NCI-H2171 (cell line): ENCODE results near the gene AARSD1.
"Not testable (repeated sequence)": the region's sequence is repeated elsewhere in the genome, so short reads cannot be mapped to it uniquely, and the experiment has no call there.

Experiments used
- DNase-seq: peaks from one replicate; lab custom pipeline; 2025; lab: John Stamatoyannopoulos, UW

AARSD1 gene

GRCh38 chr17:42920106-42920900, 44.0 kb downstream of the AARSD1 start:
- DNase-seq, result no peak

GRCh38 chr17:42919522-42920077, 44.7 kb downstream of the AARSD1 start:
- not testable (repeated sequence) for DNase-seq

- DNase-seq, result no peak
Measured at GRCh38 chr17:42918902-42919521, 45.2 kb downstream of the AARSD1 start.

DNA sequence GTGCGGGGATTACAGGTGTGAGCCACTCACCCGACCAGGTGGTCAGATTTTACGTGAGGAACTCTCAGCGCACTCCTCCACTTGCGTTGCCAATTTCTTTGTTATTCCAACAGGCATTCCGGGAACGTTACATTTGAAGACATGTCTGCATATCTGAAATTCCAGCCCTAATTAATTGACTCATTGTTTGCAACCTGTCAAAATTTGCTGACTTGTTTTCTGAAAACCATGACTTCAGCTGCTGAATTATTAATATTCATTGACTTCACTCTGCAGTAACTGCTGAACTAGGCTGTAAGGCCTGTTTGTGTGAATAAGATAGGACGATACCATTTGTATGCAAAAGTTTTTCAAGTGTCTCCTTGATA, 47.0 kb downstream of the AARSD1 start:
- no peak for DNase-seq

- DNase-seq, result not testable (repeated sequence)
Measured at GRCh38 chr17:42916388-42917235, 47.6 kb downstream of the AARSD1 start.

DNA sequence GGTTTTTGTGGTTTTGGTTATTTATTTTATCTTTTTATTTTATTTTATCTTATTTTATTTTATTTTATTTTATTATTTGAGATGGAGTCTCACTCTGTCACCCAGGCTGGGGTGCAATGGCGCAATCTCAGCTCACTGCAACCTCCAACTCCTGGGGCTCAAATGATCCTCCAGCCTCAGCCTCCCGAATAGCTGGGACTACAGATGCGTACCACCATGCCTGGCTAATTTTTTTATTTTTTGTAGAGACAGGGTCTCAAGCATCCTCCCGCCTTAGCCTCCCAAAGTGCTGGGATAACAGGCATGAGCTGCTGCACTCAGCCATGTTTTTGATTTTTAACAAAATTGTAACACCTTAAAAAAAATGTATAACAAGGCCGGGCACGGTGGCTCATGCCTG, 49.0 kb downstream of the AARSD1 start:
- DNase-seq, result not testable (repeated sequence)

DNA sequence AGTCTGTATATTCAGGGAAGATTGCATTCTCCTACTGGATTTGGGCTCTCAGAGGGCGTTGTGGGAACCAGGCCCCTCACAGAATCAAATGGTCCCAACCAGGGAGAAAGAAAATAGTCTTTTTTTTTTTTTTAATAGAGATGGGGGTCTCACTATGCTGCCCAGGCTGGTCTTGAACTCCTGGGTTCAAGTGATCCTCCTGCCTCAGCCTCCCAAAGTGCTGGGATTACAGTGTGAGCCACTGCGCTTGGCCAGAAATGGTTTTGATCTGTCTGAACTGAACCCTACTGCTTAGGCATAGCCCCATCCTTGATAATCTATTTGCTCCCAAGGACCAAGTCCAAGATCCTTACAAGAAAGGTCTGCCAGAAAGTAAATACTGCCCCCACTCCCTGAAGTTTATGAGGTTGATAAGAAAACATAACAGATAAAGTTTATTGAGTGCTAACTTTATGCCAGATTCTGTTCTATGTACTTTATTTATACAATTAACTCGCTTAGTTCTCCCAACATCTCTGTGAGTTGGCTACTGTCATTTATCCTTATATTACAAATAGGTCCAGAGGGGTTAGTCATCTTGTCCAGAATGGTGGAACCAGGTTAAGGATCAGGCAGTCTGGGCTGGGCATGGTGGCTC, 50.2 kb downstream of the AARSD1 start:
- no peak for DNase-seq

- DNase-seq, result no peak
Measured at GRCh38 chr17:42913522-42913921, 50.7 kb downstream of the AARSD1 start.

DNA sequence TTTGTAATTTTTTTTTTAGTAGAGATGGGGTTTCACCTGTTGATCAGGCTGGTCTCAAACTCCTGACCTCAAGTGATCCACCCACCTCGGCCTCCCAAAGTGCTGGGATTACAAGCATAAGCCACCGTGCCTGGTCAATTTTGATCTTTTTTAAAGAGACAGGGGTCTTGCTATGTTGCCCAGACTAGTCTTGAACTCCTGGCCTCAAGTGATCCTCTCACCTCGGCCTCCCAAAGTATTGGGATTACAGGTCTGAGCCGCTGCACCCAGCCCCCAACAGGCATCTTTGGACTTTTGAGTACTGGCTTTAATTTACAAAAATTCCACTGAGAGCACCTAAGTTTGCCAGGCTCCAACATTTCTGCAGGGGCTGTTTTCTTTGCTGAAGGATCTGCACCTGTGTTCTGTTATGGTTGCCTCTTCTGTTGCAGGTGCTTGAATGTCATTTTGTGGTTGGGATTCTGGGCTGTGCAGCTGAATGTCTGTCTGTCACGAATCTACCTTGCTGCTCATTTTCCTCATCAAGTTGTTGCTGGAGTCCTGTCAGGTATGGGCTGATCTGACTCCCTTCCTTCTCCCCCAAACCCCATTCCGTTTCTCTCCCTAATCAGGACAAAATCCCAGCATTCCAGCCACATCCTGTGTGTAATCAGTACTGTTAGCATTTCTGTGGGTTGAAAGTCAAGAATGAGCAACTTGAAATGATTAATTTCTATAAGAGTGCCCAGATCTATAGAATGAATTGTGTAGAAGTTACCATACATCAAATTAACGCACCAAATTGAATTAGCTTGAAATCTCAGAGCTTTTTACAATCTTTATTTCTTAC, 55.2 kb downstream of the AARSD1 start:
- DNase-seq, result no peak

GRCh38 chr17:42906772-42907446, 57.3 kb downstream of the AARSD1 start:
- no peak for DNase-seq

- no peak for DNase-seq
Measured at GRCh38 chr17:42904110-42904469, 60.2 kb downstream of the AARSD1 start.

DNA sequence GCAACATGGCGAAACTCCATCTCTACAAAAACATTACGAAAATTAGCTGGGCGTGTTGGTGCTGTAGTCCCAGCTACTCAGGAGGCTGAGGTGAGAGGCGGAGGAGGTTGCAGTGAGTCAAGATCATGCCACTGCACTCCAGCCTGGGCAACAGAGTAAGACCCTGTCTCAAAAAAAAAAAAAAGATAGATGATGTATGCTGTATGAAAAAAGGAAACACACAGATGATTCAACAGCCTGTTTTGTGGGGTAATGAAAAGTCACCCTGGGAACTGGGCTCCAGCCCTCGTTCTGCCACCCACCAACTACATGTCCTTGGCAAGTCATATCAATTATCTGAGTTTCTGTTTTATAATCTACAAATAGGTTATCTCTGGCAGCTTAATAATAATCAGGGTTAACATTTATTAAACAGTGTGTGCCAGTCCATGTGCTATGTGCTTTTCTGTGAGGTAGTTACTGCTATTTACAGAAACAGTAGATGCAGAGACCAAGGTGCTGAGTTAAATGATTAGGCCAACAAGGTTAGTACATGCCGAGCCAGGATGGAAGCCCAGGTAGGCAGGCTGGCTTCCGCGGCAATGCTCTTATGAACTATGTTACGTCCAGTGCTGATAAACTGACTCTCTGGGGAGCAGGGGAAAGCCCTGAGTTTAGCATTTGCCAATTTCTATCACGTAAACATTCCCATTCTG, 62.6 kb downstream of the AARSD1 start:
- no peak for DNase-seq
